Dermis microvascular lymphatic vessel endothelial cell (primary cell): Measurements from ENCODE around the gene RAB3IP. TPM values are rescaled to one million over a fixed set of nuclear protein-coding genes. Genes with fewer than 3 reads are reported as not detected.
"Not testable (repeated sequence)": the region's sequence is repeated elsewhere in the genome, so short reads cannot be mapped to it uniquely, and the experiment has no call there.

Experiments used
- DNase-seq, 2 donors: peaks; one replicate each; pipeline versions ENCODE4 v3.0.0 to v3.0.0-alpha.2; 2010; ENCODE audit warnings: low read depth in 2 of 2
- total RNA-seq: library from RNA; depleted of rRNA; stranded (reverse); fragments of >200 nt; gene quantifications from 2 replicates; pipeline ENCODE4 v1.2.1, GENCODE V29; 2014

RAB3IP gene
- total RNA-seq, 1 donor from 2014 or later = 11.8 TPM

DNA sequence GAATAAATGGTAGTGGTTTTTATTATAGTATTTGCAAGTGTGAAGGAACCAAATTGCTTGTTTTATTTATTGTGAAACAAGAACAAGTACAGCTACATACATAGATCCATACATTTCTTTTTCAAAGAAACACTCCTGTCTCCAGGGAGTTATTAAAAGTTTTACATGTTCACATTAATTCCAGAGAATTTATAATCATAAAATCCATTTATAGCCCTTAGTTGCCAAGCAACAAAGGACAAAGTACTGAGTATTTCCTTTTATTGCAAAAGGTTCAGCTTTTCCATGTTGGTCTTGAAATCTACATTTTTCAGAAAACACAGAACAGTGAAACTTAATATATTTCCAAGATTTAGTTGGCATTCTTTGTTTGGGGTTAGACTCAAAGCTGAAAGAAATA is 95.9 kb downstream of the RAB3IP start:
- no peak for DNase-seq

- DNase-seq = no peak
Observed at GRCh38 chr12:69835081-69835480, 96.4 kb downstream of the RAB3IP start.

- DNase-seq = no peak
Observed at GRCh38 chr12:69836015-69836414, 97.4 kb downstream of the RAB3IP start.

- no peak for DNase-seq
Observed at GRCh38 chr12:69837191-69837590, 98.5 kb downstream of the RAB3IP start.

DNA sequence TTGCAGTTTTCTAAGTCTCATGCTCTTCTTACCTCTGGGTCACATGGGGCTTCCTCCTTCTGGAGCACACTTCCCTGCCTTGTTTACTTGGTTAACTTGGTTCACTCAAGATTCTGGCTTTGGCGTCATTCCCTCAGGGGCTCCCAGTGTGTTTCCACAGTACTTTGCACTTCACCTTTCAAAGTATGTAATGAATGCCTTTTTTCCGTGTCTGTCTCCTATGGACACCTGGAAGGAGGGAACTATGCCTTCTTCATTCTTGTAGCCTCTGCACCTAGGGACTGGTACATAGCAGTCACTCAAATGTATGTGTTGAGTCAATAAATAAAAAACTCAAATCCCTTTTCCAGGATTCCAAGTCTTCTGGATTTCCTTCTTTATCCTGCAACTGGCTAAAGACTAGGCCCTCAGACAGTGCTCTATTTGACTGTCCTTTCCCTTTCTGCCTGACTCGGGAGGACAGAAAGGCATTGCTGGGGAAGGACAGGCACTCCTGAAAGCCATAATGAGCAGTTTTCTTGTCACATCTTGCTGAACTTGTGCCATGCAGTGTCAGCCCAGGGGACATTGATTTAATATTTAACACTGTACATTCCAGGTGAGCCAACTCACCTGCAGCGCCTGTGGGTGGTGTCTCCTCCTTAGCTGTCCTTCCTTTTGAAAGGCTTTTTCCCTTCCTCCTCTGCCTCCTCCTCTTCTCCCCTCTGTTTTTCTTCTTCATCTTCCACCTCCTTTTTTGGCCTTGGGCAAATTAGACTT is 99.2 kb downstream of the RAB3IP start:
- DNase-seq = peak in 1 of 2 donors; percentile 71

- no peak for DNase-seq
Observed at GRCh38 chr12:69840727-69841126, 102.1 kb downstream of the RAB3IP start.

DNA sequence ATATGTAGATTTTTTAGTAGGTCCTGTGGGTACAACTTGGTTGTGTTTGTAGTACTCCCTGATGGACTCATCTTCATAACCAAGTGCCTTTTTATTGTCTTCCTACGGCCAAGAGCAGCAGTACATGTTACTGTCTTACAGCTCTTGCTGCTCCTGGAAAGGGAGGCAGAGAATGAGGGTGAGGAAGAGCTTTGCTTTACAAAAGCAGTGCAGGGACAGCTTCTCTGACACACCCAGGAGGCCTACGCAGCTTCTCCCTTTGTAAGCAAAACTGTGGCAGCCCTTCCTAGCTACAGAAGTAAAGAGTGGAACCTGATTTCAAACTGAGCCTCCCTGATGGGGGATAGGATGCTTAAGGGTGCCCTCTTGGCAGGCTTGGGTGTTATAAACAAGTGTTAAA is 104.9 kb downstream of the RAB3IP start:
- no peak for DNase-seq

DNA sequence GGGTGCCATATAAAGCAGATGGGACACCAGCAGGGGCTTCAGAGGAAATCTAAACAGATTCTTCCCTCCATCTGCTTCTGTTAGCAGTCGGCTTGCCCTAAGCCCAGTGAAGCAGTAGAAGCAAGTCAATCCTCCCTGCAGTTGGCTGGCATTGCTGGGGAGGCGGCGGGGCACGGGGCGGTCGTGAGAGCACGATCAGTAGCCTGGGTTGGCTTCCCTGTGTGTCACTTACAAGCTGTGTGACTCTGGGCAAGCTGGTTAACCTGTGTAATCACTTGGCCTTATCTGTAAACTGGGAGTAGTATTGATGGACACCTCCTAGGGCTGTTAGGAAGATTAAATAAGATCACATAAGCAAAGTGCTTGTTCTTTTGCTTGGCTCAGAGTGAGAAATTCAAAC is 105.8 kb downstream of the RAB3IP start:
- DNase-seq = no peak

DNA sequence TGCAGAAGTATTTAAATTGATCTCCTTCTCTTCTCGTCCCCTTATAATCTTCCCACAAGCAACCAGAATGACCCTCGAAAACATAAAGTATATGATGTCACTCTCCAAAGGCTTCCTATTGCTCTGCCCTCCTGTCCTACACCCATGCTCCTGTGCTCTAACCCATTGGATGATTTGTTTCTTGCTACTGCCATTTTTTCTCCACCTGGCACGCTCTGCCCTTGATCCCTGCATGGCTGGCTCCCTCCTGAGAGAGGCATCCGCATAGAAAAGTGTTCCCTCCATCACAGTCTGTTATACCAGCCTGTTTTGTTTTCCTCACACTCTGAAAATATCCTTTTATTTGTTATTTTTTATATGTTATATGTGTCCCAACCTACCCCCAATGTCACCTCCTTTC is 106.2 kb downstream of the RAB3IP start:
- no peak for DNase-seq

- no peak for DNase-seq
Observed at GRCh38 chr12:69846976-69847375, 108.3 kb downstream of the RAB3IP start.

DNA sequence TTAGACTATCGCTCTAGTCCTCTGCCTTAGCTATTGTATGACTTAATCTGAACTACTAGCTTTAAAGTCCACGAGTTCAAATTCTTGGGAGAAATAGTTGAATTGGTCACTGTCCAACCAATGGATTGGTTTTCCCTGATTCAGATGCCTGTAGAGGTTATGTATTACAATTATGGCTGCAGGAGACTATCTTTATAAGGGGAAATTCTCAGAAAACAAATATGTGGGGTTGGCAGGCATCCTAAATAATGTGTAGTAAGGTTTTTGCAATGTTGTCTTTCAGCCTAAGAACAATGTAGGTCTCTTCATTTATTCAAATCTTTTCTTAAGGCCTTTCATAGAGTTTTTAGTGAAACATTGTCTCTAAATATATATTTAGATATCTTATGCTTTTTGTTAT is 113.3 kb downstream of the RAB3IP start:
- DNase-seq = no peak

GRCh38 chr12:69853176-69853961 is 114.7 kb downstream of the RAB3IP start:
- not testable (repeated sequence) for DNase-seq

DNA sequence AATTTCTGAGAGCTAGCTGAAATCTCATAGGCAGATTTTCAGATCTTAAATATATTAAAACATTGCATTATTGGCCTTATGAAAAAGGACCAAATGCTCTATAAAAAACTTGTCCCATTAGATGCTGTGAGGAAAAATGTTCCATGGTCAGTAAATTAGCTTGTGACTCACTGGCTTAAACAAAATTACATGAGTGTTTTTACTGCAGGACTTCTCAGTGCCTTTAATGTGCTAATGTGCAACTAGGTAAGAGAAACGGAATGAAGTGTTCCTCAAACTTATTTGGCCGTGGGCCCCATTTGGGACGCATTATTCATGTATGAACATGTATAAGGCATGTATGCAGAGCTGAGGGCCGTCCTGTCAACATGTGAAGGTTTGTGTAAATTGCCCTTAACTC is 128.0 kb downstream of the RAB3IP start:
- no peak for DNase-seq

- DNase-seq = no peak
Observed at GRCh38 chr12:69868695-69869094, 130.0 kb downstream of the RAB3IP start.

DNA sequence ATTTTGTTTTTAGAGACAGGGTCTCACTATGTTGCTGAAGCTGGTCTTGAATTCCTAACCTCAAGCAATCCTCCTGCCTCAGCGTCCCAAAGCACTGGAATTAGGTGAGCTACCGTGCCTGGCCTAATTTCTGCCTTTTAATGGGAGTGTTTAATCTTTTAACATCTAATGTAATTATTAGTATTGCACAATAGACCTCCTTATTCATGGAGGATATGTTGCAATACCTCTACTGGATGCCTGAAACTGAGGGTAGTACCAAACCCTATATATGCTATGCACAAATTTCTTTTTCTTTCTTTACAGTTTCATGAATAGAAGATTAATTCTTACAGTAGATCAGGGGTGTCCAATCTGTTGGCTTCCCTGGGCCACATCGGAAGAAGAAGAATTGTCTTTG is 134.1 kb downstream of the RAB3IP start:
- DNase-seq = no peak

Other genes starting within 250 kb of the RAB3IP start
- 227 and 251 TPM in 2 replicates for gene CCT2, start 153.4 kb upstream of the RAB3IP start, total RNA-seq
- gene LRRC10, start 128.0 kb upstream of the RAB3IP start, total RNA-seq = not detected in 2 replicates
- gene BEST3, start 39.6 kb upstream of the RAB3IP start, total RNA-seq = under 0.01 and 0.25 TPM in 2 replicates
- not detected in 2 replicates for gene MYRFL, start 86.4 kb downstream of the RAB3IP start, total RNA-seq